ENCODE data around the gene UTP14A.
"Not testable (repeated sequence)": the region's sequence is repeated elsewhere in the genome, so short reads cannot be mapped to it uniquely, and the experiment has no call there.

UTP14A gene, protein sequence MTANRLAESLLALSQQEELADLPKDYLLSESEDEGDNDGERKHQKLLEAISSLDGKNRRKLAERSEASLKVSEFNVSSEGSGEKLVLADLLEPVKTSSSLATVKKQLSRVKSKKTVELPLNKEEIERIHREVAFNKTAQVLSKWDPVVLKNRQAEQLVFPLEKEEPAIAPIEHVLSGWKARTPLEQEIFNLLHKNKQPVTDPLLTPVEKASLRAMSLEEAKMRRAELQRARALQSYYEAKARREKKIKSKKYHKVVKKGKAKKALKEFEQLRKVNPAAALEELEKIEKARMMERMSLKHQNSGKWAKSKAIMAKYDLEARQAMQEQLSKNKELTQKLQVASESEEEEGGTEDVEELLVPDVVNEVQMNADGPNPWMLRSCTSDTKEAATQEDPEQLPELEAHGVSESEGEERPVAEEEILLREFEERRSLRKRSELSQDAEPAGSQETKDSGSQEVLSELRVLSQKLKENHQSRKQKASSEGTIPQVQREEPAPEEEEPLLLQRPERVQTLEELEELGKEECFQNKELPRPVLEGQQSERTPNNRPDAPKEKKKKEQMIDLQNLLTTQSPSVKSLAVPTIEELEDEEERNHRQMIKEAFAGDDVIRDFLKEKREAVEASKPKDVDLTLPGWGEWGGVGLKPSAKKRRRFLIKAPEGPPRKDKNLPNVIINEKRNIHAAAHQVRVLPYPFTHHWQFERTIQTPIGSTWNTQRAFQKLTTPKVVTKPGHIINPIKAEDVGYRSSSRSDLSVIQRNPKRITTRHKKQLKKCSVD

DNA sequence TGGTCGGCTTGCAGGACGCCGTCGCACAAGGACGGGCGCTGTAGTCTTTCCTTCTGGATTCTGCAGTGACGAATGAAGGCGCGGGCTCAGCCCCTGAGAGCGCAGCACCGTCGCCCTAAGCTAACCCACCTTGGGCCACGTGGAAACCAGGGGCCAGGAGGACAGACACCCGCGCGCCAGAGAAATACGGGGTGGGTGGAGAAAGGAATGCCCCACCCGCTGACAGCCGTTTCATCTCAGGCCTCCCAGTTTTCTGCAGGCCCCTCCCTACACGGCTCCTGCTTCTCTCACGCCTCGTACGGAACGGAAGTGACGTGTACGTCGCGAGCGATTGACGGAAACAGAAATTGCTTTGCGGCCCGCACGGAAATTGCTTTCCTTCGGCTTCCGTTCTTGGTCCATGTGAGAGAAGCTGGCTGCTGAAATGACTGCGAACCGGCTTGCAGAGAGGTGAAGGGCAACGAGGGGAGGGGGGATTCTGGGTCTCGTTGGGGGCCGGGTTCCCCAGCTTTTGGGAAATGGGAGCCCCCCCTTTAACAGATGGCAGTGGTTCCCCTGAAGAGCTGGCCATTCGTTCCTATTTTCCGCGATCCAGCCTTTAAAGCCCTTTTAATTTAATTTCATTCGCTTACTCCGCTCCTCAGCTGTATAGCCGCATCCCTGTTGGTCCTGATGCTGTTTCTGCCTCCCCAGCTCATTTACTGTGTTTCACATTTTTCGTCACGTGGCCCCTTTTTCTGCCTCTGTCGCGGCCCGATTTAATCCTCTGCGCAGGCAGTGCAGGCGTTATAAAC lies at the start of gene UTP14A:
Gene UTP14A, plus strand, starts transcription at position 378 of the 794 bp plus-strand sequence. Its CDS starts 47 bp downstream, at position 425.
- H3K4me1 Mint-ChIP-seq = peaks cover 34% of the 10 kb centered on the region
- H3K27me3 Mint-ChIP-seq = no peaks in the 10 kb centered on the region
- H3K9me3 Mint-ChIP-seq = no peaks in the 10 kb centered on the region
- H3K4me3 Mint-ChIP-seq = peak within 1 kb of the TSS; percentile 89
- ATAC-seq (peak; percentile 97), DNase-seq (peak; percentile 80)
- peak within 1 kb of the TSS; percentile 81 for H3K27ac Mint-ChIP-seq
- H3K36me3 Mint-ChIP-seq (ENCODE audit: low read depth) = peaks cover 21% of the 10 kb centered on the region

DNA sequence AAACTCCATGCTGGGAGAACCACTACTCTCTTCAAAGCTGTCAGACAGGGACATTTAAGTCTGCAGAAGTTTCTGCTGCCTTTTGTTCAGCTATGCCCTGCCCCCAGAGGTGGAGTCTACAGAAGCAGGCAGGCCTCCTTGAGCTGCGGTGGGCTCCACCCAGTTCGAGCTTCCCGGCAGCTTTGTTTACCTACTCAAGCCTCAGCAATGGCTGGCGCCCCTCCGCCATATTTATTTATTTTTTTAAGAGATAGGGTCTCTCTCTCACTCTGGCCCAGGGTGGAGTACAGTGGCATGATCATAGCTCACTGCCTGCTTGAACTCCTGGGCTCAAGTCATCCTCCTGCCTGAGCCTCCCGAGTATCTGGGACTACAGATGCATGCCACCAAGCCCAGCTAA lies 46.8 kb upstream of the UTP14A start:
- not testable (repeated sequence) for ATAC-seq; DNase-seq; H3K27ac Mint-ChIP-seq; H3K4me1 Mint-ChIP-seq; H3K27me3 Mint-ChIP-seq; H3K4me3 Mint-ChIP-seq; H3K36me3 Mint-ChIP-seq (ENCODE audit: low read depth); H3K9me3 Mint-ChIP-seq

DNA sequence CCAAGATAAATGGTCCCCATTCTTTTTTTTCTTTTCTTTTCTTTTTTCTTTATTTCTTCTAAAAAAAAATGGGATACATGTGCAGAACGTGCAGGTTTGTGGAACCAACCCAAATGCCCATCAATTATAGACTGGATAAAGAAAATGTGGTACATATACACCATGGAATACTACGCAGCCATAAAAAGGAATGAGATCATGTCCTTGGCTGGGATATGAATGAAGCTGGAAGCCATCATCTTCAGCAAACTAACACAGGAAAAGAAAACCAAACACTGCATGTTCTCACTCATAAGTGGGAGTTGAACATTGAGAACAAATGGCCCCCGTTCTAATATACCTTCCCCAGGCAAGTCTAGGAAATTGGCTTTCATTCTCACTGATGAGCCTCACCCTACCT lies 39.6 kb upstream of the UTP14A start:
- H3K9me3 Mint-ChIP-seq; H3K36me3 Mint-ChIP-seq (ENCODE audit: low read depth); DNase-seq; H3K27me3 Mint-ChIP-seq; ATAC-seq; H3K27ac Mint-ChIP-seq; H3K4me1 Mint-ChIP-seq; H3K4me3 Mint-ChIP-seq: not testable (repeated sequence)

DNA sequence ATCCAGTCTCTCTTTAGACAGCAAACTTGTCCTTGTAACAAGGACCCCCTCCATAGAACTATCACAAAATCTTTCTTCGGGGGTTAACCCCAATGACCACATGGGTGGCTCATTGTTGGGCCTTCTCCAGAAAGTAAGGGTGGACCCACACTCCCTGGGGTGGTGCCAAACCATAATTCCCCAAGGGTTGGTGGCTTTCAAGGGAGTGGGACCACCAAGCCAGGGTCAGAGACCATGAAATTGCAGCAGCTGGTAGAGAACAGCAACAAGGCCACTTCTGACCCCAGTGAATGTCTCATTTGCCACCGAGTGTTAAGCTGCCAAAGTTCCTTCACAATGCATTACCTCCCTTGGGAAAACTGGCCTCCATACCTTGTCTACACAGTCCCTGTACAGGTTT lies 33.4 kb upstream of the UTP14A start:
- Mint-ChIP-seq H3K27ac (no peak overlapping the region), H3K4me1 (no peaks in the 10 kb centered on the region), H3K4me3 (no peak overlapping the region), H3K36me3 (ENCODE audit: low read depth) (no peaks in the 10 kb centered on the region), H3K27me3 (no peaks in the 10 kb centered on the region), H3K9me3 (no peaks in the 10 kb centered on the region)
- no peak for DNase-seq
- no peak for ATAC-seq

DNA sequence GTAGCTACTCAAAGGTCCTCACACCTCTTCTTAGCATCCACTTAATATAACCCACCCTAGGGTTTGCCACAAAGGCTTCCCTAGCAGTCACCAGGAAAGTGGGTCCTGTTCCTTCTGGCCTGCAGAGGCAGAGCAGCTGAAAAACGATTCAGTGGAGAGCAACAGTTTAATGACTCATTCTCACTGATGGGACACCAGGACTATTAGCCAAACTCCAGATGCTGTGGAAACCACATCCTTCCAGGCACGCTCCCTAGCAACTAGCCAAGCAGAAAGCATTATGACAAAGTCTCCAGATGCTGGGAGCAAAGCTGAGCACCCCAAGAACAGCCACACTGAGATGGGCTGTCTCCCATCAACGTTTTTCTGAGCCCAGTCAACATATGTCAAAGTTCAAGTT lies 30.3 kb upstream of the UTP14A start:
- no peaks in the 10 kb centered on the region for H3K27me3 Mint-ChIP-seq
- no peaks in the 10 kb centered on the region for H3K4me1 Mint-ChIP-seq
- H3K27ac Mint-ChIP-seq = no peak overlapping the region
- H3K36me3 Mint-ChIP-seq (ENCODE audit: low read depth) = no peaks in the 10 kb centered on the region
- DNase-seq (no peak), ATAC-seq (no peak)
- no peak overlapping the region for H3K4me3 Mint-ChIP-seq
- H3K9me3 Mint-ChIP-seq = no peaks in the 10 kb centered on the region

DNA sequence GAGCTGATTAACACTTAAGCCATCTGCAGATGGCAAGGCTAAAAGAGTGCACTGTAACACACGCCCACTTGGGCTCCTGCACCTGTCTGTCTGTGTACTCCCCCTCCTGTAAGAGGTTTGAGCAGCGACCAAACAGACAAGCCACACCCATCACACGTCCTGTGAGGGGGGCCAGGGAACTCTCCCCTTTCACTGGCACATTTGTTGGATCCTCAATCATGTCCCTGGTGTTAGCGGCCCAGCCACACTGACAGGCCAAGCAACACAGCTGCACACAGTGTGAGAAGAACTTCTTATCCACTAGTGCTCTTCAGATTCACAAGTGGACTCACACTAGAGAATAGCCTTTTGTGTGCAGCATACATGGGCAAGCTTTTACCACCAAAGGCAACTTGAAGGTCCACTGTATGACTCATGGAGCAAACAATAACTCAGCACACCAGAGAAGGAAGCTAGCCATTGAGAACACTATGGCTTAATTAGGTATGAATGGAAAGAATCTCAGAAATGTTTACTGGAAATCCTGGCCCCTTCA lies 29.1 kb upstream of the UTP14A start:
- ATAC-seq (no peak), DNase-seq (no peak)
- Mint-ChIP-seq H3K27me3 (no peaks in the 10 kb centered on the region), H3K27ac (no peak overlapping the region), H3K4me1 (no peaks in the 10 kb centered on the region), H3K9me3 (no peaks in the 10 kb centered on the region), H3K4me3 (no peak overlapping the region), H3K36me3 (ENCODE audit: low read depth) (no peaks in the 10 kb centered on the region)

DNA sequence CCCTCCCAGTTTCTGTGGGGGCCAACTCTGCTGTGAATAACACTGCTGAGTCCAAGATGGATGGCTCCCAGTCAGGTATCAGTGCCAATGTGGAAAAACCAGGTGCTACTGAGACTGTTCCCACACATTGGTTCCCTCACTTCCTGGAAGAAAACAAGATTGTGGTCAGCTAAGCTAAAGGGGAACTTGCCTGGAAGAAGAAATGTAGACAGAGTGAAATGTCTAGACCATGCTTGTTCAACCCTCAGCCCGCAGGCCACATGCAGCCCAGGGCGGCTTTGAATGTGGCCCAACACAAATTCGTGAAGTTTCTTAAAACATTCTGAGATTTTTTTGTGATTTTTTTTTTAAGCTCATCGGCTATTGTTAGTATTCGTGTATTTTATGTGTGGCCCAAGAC lies 28.6 kb upstream of the UTP14A start:
- DNase-seq (no peak), ATAC-seq (no peak)
- Mint-ChIP-seq H3K4me3 (no peak overlapping the region), H3K27me3 (no peaks in the 10 kb centered on the region), H3K4me1 (no peaks in the 10 kb centered on the region), H3K9me3 (no peaks in the 10 kb centered on the region), H3K27ac (no peak overlapping the region), H3K36me3 (ENCODE audit: low read depth) (no peaks in the 10 kb centered on the region)

DNA sequence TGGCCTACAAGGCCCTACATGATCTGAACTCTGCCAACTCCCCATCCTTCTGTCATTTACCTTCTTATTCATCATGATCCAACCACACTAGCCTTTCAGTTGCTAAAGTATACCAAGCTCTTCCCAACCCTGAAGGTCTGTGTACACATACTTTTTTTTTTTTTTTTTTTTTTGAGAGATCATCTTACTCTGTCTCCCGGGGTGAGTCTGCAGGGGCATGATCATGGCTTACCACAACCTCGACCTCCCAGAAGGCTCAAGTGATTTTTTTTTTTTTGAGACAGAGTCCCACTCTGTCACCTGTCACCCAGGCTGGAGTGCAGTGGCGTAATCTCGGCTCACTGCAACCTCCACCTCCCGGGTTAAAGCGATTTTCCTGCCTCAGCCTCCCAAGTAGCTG lies 5.9 kb upstream of the UTP14A start:
- H3K36me3 Mint-ChIP-seq (ENCODE audit: low read depth) = no peaks in the 10 kb centered on the region
- H3K4me3 Mint-ChIP-seq = no peak overlapping the region
- H3K9me3 Mint-ChIP-seq = no peaks in the 10 kb centered on the region
- no peak overlapping the region for H3K27ac Mint-ChIP-seq
- H3K27me3 Mint-ChIP-seq = no peaks in the 10 kb centered on the region
- ATAC-seq (no peak), DNase-seq (no peak)
- H3K4me1 Mint-ChIP-seq = peaks cover 5% of the 10 kb centered on the region

DNA sequence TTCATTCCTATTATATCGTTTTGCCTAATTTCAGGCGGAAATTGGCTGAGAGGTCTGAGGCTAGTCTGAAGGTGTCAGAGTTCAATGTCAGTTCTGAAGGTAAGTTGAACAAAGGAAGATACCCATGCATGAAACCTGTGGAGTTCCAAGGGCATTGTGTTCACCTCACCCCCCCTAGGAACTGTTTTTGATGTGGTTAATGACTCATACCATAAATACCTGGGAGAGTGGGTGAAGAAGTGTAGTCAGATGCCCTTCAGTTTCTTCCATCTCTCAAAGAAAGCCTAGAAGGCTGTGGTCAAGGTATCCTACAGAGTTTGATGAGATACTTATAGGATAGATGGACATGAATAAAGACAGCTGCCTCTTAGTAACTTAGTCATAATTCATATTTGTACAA lies 2.7 kb downstream of the UTP14A start:
- DNase-seq (no peak), ATAC-seq (no peak)
- Mint-ChIP-seq H3K27me3 (no peaks in the 10 kb centered on the region), H3K36me3 (ENCODE audit: low read depth) (peaks cover 31% of the 10 kb centered on the region), H3K27ac (no peak overlapping the region), H3K4me1 (peaks cover 29% of the 10 kb centered on the region), H3K4me3 (no peak overlapping the region), H3K9me3 (no peaks in the 10 kb centered on the region)

DNA sequence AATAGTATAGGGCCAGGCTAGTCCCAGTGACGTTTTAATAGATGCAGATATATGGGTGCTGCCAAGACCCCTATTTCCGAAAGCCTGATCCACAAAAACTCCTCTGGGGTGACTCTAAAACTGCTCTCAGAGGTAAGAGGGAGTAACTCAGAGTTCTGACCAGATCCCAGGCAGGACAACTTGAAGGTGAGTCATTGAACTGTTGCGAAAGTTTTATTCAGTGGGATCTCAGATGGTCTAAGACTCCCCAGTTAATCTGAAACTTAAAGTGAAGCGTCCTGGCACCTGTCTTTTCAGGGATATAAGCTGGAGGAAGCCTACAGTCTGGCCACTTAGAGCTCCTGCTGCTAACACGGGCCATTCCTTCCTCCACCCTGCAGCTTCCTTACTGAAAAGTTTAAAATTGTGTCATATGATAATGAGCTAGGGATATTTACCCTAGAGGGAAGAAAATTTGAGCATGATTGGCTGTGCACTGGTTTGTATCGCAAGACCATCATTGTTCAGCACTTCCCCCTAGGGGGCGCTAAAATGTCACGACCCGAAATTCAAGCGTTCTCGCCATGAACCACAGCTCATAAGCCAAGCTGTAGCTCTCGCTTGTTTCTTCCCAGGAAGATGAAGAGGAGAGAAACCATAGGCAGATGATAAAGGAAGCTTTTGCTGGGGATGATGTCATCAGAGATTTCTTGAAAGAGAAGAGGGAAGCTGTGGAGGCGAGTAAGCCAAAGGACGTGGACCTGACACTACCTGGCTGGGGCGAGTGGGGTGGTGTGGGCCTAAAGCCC lies 19.5 kb downstream of the UTP14A start:
- peak; percentile 61 for DNase-seq
- H3K4me1 Mint-ChIP-seq = peaks cover 4% of the 10 kb centered on the region
- H3K27me3 Mint-ChIP-seq = no peaks in the 10 kb centered on the region
- H3K9me3 Mint-ChIP-seq = no peaks in the 10 kb centered on the region
- no peak overlapping the region for H3K27ac Mint-ChIP-seq
- H3K36me3 Mint-ChIP-seq (ENCODE audit: low read depth) = peaks cover 40% of the 10 kb centered on the region
- H3K4me3 Mint-ChIP-seq = no peak overlapping the region
- ATAC-seq = peak; percentile 81

DNA sequence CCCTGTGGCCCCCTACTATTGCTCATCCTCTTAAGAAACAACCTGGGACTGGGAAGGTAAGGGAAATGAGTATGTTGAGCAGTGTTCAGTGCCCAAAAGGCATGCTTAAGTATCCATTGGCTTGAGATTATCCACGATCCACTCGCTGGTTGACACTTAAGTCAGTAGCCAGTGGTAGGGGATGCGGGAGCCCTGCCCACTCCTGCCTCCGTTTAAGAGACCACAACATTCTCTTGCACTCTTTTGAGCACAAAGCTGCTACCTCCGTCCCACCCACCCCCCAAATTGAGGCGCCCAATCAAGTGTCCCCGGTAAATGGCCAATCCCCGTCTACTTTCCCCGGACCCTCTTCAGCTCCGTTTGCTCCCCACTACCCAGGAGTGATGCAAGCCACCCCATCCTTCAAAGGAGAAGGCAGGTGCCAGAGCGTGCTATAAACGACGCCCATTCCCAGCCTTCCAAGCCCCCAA lies 25.0 kb downstream of the UTP14A start:
- H3K27me3 Mint-ChIP-seq = peaks cover 6% of the 10 kb centered on the region
- peaks cover 15% of the 10 kb centered on the region for H3K36me3 Mint-ChIP-seq (ENCODE audit: low read depth)
- no peak for ATAC-seq
- H3K4me3 Mint-ChIP-seq = peak overlapping the region; percentile 72
- H3K9me3 Mint-ChIP-seq = no peaks in the 10 kb centered on the region
- H3K27ac Mint-ChIP-seq = peak overlapping the region; percentile 27
- peaks cover 7% of the 10 kb centered on the region for H3K4me1 Mint-ChIP-seq
- no peak for DNase-seq

DNA sequence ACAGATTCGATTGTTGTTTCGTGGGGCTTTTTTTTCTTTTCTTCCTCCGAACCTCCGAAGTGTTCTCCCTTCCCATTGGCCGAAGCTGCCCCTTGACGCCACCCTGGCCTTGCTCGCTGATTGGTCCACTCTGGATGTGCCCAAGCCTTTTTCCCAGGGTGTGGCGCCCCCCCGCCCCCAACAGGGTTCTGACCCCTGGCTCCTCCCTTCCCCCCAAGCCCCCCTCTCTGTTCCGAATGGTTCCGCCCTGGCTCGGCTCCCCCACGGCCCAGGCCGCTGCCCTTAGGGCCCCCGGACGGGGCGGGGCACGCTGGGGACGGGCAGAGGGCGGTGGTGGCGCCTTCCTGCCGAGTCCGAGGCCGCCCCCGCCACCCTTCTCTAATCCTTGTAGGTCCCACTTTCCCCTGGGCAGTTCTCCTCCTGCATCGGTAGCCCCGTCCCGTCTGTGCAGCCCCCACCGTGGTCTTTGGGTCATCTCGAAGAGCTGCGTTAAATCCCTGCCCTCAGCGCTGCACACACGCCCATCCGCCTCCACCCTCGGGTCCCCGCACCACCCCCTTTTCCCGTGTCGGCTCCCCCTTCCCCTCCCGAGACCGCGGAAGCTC lies 25.5 kb downstream of the UTP14A start:
- peak overlapping the region; percentile 72 for H3K4me3 Mint-ChIP-seq
- H3K4me1 Mint-ChIP-seq = peaks cover 7% of the 10 kb centered on the region
- H3K36me3 Mint-ChIP-seq (ENCODE audit: low read depth) = peaks cover 11% of the 10 kb centered on the region
- H3K27me3 Mint-ChIP-seq = peaks cover 6% of the 10 kb centered on the region
- peak overlapping the region; percentile 27 for H3K27ac Mint-ChIP-seq
- no peaks in the 10 kb centered on the region for H3K9me3 Mint-ChIP-seq
- ATAC-seq (peak; percentile 67), DNase-seq (peak; percentile 57)

DNA sequence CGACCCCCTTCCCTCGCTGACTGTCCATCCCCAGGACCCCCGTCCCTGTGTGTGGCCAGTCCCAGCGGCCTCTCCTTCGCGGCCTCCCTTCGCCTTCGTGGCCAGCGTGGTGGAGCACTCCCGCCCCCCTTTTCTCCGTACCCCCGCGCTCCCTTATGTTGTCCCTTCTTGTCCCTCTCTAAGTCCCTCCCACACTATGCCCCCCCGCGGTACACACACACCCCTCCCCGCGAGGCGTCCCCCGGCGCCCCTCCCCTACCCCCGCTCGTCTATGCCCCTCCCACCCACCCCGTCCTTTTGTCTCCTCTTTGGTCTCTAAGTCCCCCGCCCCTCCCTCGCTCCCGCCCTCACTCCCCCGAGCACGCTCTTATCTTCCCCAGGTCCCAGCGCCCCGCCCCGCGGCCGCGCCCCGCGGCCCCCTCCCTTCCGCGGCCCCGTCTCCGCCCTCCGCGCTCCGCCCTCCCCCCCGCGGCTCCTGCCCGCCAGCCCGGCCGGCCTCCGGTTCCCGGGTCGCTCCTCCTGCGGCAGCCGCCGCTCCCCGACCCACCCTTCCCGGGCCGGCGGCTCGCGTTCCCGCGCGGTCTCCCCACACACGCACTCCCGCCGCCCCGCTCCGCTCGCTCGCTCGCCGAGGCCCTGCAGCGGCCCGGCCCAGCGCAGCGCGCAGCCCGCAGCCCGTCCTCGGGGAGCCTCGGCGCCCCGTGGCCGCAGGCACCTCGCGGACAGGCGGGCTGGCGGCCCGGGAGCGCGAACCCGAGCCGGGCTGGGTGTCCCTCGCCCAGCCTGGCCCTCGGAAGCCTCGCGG lies 26.3 kb downstream of the UTP14A start:
- Mint-ChIP-seq H3K27ac (no peak overlapping the region), H3K4me3 (peak overlapping the region; percentile 72), H3K4me1 (peaks cover 7% of the 10 kb centered on the region), H3K27me3 (peaks cover 6% of the 10 kb centered on the region), H3K9me3 (no peaks in the 10 kb centered on the region), H3K36me3 (ENCODE audit: low read depth) (peaks cover 7% of the 10 kb centered on the region)
- DNase-seq (peak; percentile 69), ATAC-seq (peak; percentile 68)

Data from activated naive CD8-positive, alpha-beta T cell treated with anti-CD3 and anti-CD28 coated beads, Interleukin-2, amount 50 U/mL, for 24 hours (primary cell).